ENCODE data around the gene ZFP62. TPM values are rescaled to one million over a fixed set of nuclear protein-coding genes. Genes with fewer than 3 reads are reported as not detected.

ZFP62 gene
- total RNA-seq, 1 experiment from 2014 or later: 30.7 TPM

DNA sequence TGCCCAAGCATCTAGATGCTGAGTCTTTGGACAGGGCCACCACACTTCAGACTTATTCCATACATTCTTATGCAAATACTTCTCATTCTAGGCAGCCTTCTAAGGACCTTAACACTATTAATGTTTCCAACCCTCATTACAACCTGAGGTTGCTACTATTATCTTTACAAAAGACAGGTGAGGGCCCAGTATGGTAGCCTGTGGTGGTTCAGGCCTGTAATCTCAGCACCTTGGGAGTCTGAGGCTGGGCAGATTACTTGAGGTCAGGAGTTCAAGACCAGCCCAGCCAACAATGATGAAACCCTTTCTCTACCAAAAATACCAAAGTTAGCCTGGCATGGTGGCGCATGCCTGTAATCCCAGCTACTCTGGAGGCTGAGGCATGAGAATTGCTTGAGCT, 16.2 kb downstream of the ZFP62 start:
- Histone ChIP-seq H3K4me3 (replicated peaks in 1 of 2; ENCODE audit: low read depth in 1 of 2, low read length in 2 of 2) (no peak overlapping the region), H3K4me1 (ENCODE audit: control insufficient read depth in 1 of 2, insufficient read depth in 2 of 2, low read length in 2 of 2) (no peaks in the 10 kb centered on the region), H4K20me1 (ENCODE audit: insufficient read depth) (no peaks in the 10 kb centered on the region), H3K27me3 (ENCODE audit: insufficient read depth, low read length) (no peaks in the 10 kb centered on the region), H3K36me3 (ENCODE audit: control insufficient read depth in 1 of 2, insufficient read depth in 2 of 2, low read length in 2 of 2) (peaks cover 2 to 22% of the 10 kb centered on the region in 2 experiments; a peak in 3 of 4 replicates), H3K9ac (ENCODE audit: low read length) (no peak overlapping the region), H3K27ac (ENCODE audit: low read depth, low read length) (no peak overlapping the region), H3K4me2 (ENCODE audit: low read length) (no peak overlapping the region), H3K9me3 (ENCODE audit: control insufficient read depth in 1 of 2, insufficient read depth in 1 of 2, low read depth in 1 of 2, low read length in 2 of 2) (peaks cover 6 to 17% of the 10 kb centered on the region in 2 experiments; a peak in 2 of 4 replicates), H2AFZ (ENCODE audit: low read depth, low read length, poor library complexity, severe bottlenecking) (no peak overlapping the region), H3K79me2 (ENCODE audit: insufficient read depth, low read length) (no peaks in the 10 kb centered on the region), H3K9me2 (ENCODE audit: insufficient read depth) (no peaks in the 10 kb centered on the region)
- ATAC-seq (no peak), DNase-seq (ENCODE audit: low read depth, low spot score) (no peak)
- RAD21 ChIA-PET (ENCODE audit: low non-redundant PET in 1 of 2, low total read pairs in 2 of 2, uncharacterized antibody in 2 of 2, unreplicated experiment in 2 of 2): interaction anchor here in 1 of 2 experiments (0.7 kb wide), 1 partner anchor 15 kb away, joined by 5 read pairs; no protein-coding TSS in a partner anchor
- POLR2A ChIA-PET: no interaction called here
- no TSS peak for BruUV-seq (replicated peaks)
- TF ChIP-seq EZH2phosphoT487 (IDR thresholded peaks at IDR 0.05; ENCODE audit: borderline replicate concordance): no peak
- TF ChIP-seq, protein P1, sequence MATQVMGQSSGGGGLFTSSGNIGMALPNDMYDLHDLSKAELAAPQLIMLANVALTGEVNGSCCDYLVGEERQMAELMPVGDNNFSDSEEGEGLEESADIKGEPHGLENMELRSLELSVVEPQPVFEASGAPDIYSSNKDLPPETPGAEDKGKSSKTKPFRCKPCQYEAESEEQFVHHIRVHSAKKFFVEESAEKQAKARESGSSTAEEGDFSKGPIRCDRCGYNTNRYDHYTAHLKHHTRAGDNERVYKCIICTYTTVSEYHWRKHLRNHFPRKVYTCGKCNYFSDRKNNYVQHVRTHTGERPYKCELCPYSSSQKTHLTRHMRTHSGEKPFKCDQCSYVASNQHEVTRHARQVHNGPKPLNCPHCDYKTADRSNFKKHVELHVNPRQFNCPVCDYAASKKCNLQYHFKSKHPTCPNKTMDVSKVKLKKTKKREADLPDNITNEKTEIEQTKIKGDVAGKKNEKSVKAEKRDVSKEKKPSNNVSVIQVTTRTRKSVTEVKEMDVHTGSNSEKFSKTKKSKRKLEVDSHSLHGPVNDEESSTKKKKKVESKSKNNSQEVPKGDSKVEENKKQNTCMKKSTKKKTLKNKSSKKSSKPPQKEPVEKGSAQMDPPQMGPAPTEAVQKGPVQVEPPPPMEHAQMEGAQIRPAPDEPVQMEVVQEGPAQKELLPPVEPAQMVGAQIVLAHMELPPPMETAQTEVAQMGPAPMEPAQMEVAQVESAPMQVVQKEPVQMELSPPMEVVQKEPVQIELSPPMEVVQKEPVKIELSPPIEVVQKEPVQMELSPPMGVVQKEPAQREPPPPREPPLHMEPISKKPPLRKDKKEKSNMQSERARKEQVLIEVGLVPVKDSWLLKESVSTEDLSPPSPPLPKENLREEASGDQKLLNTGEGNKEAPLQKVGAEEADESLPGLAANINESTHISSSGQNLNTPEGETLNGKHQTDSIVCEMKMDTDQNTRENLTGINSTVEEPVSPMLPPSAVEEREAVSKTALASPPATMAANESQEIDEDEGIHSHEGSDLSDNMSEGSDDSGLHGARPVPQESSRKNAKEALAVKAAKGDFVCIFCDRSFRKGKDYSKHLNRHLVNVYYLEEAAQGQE (IDR thresholded peaks at IDR 0.05; ENCODE audit: low read depth): no peak
- TF ChIP-seq YY1 (IDR thresholded peaks at IDR 0.05; ENCODE audit: extremely low read depth, insufficient replicate concordance, low read depth, low read length): no peak
- TF ChIP-seq CTCF (IDR thresholded peaks at IDR 0.05 in 2 of 3, conservative IDR thresholded peaks at IDR 0.05 in 1 of 3; ENCODE audit: borderline replicate concordance in 1 of 3, insufficient read depth in 1 of 3, low read depth in 2 of 3, low read length in 2 of 3): no peak
- TF ChIP-seq POLR2AphosphoS5 (IDR thresholded peaks at IDR 0.05; ENCODE audit: low read depth, low read length): no peak
- TF ChIP-seq CBX3 (IDR thresholded peaks at IDR 0.05; ENCODE audit: low read depth): no peak
- TF ChIP-seq ZFX (IDR thresholded peaks at IDR 0.05): no peak
- TF ChIP-seq TCF7L2 (IDR thresholded peaks at IDR 0.05; ENCODE audit: borderline replicate concordance, extremely low read depth, insufficient read depth, insufficient read length): no peak
- no peak for TF ChIP-seq FOSL1 (IDR thresholded peaks at IDR 0.05; ENCODE audit: low read depth)
- no peak for TF ChIP-seq SIN3A (IDR thresholded peaks at IDR 0.05; ENCODE audit: low read depth)
- no peak for TF ChIP-seq SP1 (IDR thresholded peaks at IDR 0.05; ENCODE audit: low read depth)
- TF ChIP-seq RAD21 (IDR thresholded peaks at IDR 0.05; ENCODE audit: low read depth): no peak
- intact Hi-C loops (cut with micrococcal nuclease): no loop called here
- CTCF ChIA-PET: no interaction called here
